Head of caudate nucleus (tissue), 42 donors: ENCODE measurements around the gene SUPV3L1.
A peak's percentile ranks its signal among the peaks of the same experiment; 100 is the strongest.

Experiments
- DNase-seq, 42 donors: peaks; one replicate each; pipeline versions ENCODE4 v3.0.0 to v3.0.0-alpha.2; 2020 to 2021; ENCODE audit warnings: mixed read lengths in 7 of 42
- intact Hi-C: fragments of 100-400 bp; cut with DNase I; formaldehyde crosslinking; loops from one replicate; pipeline ENCODE4 v1.15.0; 2022

The SUPV3L1 gene

GRCh38 chr10:69224862-69225657 is 45.0 kb downstream of the SUPV3L1 start:
- intact Hi-C loops, result no loop called here
- DNase-seq, result no peak

- no peak for DNase-seq
- intact Hi-C loops, result no loop called here
Measured at GRCh38 chr10:69225681-69226080, 45.6 kb downstream of the SUPV3L1 start.

DNA sequence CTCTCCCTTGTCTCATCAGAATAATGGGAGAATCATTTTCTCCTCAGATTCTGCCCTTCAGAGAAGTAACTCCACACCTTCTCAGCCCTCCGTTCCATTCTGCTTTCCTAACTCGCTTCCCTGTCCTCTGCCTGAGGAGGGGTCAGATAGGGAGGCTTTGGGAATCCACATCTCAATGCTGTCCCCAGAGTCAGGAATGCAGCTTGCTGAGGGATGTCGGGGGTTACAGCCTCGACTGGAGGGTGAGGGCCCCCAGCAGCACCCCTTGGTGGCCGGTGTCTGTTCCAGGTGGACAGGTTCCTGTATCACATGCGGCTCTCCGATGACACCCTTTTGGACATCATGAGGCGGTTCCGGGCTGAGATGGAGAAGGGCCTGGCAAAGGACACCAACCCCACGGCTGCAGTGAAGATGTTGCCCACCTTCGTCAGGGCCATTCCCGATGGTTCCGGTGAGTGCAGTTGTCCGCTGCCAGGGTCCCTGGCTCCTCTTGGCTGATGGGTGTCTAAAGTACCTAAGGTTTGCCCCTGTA is 47.0 kb downstream of the SUPV3L1 start:
- intact Hi-C loops, result no loop called here
- no peak for DNase-seq

GRCh38 chr10:69228151-69228550 is 48.1 kb downstream of the SUPV3L1 start:
- intact Hi-C loops, result no loop called here

DNA sequence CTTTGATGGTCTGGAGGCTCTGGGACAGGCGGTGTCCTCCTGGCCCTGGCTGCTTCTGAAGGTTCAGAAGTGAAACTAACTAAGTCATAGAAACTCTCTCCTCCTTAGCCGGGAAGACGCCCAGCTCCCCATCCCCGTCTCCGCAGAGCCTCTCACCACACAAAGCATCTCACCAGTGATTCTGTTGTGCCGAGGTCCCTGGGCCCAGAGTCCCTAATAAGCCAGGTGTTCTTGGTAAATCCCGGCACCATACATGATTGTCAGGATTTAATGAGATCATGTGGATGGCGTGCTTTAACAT is 49.5 kb downstream of the SUPV3L1 start:
- no peak for DNase-seq
- intact Hi-C loops, result no loop called here

More at GRCh38 chr10:69228151-69228550, 48.1 kb downstream of the SUPV3L1 start:
- no peak for DNase-seq

DNA sequence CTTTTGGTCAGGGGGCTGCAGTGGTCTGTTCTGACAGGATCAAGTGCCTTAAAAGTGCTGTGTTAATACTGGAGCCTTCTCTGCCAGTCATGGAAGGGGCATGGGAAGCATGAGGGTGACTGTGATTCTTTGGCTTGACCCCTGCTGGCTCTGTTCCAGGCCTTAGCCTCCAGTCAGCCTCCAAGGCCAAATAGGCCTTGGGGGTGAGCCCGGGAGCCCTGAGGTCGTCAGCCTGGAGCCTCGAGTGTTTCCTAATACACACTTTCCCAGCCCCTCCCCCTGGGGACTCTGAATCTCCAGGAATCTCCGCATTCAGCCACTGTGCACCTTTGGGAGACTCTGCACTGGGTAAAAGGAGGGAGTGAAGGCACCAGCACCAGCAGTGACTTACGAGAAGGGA is 50.1 kb downstream of the SUPV3L1 start:
- intact Hi-C loops, result loop anchor here (10.0 kb wide), 1 partner anchor 405 kb away; the partner anchor contains the start of gene FAM241B
- no peak for DNase-seq

DNA sequence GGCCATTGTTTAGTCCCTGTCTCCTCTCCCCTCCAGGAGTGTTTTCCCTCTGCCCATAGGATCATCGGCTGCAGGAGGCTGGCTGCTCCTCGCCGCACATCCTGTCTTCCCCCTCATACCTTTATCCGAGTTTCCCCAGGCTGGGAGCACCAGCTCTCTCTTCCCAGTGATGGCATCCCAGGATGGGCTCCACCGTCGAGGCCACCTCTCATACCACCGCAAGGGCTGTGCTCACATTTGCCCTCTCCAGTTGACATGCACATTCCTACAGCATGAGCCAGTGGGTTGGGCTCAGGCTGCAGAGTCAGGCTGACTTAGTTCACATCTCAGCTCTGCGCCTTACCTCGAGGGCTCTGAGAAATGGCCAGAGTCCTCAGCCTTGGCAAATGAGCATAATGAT is 52.2 kb downstream of the SUPV3L1 start:
- intact Hi-C loops, result loop anchor here (10.0 kb wide), 1 partner anchor 403 kb away; the partner anchor contains the start of gene FAM241B
- no peak for DNase-seq

GRCh38 chr10:69232736-69233480 is 52.9 kb downstream of the SUPV3L1 start:
- intact Hi-C loops, result loop anchor here (10.0 kb wide), 1 partner anchor 402 kb away; the partner anchor contains the start of gene FAM241B
- DNase-seq, result no peak

DNA sequence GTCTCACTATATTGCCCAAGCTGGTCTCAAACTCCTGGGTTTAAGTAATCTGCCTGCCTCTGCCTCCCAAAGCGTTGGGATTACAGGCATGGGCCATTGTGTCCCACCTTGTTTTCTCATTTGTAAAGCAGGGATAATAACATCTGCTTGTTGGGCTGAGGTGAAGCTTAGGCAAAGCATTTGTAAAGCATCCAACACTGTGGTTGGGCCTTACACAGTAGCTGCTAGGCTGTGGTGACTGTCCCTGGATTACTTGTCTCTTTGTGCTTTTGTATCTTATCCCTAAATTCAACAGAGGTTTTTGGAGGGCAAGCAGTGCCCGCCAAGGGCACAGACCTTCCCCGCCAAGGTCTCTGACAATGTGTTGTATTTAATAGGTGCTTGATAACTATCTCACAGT is 54.4 kb downstream of the SUPV3L1 start:
- no peak for DNase-seq
- intact Hi-C loops, result loop anchor here (10.0 kb wide), 1 partner anchor 400 kb away; the partner anchor contains the start of gene FAM241B

DNA sequence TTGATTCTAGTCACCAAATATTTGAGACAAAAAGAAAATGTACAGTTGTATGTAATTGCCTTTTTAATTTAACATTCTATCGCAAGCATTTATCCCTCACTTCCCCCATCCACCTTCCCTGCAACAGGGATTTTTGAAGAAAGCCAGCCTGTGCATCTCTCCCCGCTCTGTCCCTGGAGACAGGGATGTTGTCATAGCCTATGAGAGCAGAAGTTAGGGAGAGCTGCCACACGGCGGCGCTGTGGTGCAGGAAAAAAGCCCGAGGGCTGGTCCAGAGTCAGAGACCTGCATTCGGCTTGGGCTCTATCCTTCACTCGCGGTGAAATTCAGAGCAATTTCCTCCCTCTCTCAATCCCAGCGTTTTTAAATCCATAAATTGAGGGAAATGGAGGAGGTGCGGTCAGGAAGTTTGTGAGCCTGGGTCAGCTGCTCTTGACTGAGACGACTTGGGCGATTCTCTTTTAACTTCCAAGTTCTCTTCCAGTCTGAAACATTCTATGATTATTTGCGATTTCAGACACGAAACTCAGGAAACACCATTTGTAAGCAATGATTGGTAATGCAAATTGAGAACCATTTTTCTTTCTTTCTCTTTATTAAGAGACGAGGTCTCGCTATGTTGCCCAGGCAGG is 57.6 kb downstream of the SUPV3L1 start:
- peak; percentile 70 to 96 (median 91) for DNase-seq
- intact Hi-C loops, result loop anchor here (10.0 kb wide), 1 partner anchor 397 kb away; the partner anchor contains the start of gene FAM241B

GRCh38 chr10:69239136-69239535 is 59.1 kb downstream of the SUPV3L1 start:
- no peak for DNase-seq
- intact Hi-C loops, result loop anchor here (10.0 kb wide), 1 partner anchor 396 kb away; the partner anchor contains the start of gene FAM241B

- intact Hi-C loops, result loop anchor here (5.0 to 10.0 kb wide), 2 partner anchors 152 to 395 kb away; partner anchors contain the start of gene FAM241B
Measured at GRCh38 chr10:69239816-69240434, 59.9 kb downstream of the SUPV3L1 start.

DNA sequence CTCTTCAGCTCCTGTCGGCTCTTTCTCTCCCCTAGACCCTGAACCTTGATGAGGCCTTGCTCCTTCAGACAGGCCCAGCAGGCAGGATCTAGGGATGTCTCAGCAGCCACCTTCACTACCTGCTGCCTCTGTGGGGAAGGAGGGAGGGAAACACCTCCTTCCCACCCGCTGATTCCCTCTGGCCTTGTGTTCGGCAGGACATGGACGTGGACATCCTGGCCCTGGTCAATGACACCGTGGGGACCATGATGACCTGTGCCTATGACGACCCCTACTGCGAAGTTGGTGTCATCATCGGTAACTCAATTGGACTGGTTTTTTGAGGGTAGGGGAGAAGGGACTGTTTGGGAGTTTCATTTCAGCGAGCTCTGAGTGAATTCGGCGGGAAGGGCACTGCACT is 60.4 kb downstream of the SUPV3L1 start:
- intact Hi-C loops, result loop anchor here (5.0 kb wide), 1 partner anchor 152 kb away; no protein-coding TSS in a partner anchor
- DNase-seq, result no peak

More at GRCh38 chr10:69239816-69240434, 59.9 kb downstream of the SUPV3L1 start:
- DNase-seq, result peak in 1 of 42 donors; percentile 11

- intact Hi-C loops, result loop anchor here (5.0 kb wide), 1 partner anchor 151 kb away; no protein-coding TSS in a partner anchor
- no peak for DNase-seq
Measured at GRCh38 chr10:69241575-69241974, 61.5 kb downstream of the SUPV3L1 start.

- intact Hi-C loops, result loop anchor here (5.0 kb wide), 1 partner anchor 150 kb away; no protein-coding TSS in a partner anchor
- DNase-seq, result no peak
Measured at GRCh38 chr10:69242040-69242851, 62.2 kb downstream of the SUPV3L1 start.

DNA sequence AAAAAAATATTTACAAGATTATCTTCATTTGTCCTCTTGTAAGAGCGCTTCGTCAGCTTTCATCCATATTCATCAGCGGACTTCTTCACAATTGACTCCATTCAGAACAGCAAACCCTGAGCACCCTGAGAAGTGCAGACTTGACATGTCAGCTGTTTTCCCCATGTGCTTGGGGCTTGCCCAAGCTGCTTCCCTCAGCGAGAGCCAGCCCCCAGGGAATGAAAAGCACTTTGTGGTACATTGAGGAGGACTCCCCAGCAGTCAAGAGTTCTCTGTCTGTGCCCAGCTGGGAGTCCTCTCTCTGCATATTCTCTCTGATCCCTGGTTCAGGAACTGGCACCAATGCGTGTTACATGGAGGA is 62.8 kb downstream of the SUPV3L1 start:
- peak; percentile 46 to 91 (median 82) for DNase-seq

DNA sequence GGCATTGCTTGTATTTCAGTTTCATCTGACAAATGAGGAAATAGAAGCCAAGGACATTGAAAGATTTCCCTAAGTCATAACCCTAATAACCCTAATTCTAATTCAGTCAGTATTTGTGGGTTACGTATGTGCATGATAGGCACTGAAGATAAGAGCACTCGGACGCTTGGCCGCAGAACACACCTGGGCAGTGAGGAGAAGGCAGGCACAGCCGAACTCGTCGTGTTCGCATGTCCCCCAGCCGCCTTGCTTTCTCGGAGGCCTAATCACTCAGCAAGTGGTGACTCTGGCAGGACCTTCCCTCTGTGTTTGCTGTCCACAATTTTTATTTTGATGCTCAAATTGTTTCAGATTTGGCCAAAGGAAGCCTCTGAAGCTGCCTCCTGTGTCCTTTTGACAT is 63.8 kb downstream of the SUPV3L1 start:
- DNase-seq, result no peak
- intact Hi-C loops, result loop anchor here (5.0 kb wide), 1 partner anchor 148 kb away; no protein-coding TSS in a partner anchor

More for the DNA sequence above, 62.8 kb downstream of the SUPV3L1 start:
- intact Hi-C loops, result loop anchor here (5.0 kb wide), 1 partner anchor 149 kb away; no protein-coding TSS in a partner anchor

- intact Hi-C loops, result no loop called here
Measured at GRCh38 chr10:69246036-69246435, 66.0 kb downstream of the SUPV3L1 start.

More at GRCh38 chr10:69246036-69246435, 66.0 kb downstream of the SUPV3L1 start:
- DNase-seq, result no peak
